ENCODE results near the gene SV2C.

SV2C gene

GRCh38 chr5:76269932-76270610 lies 186.9 kb downstream of the SV2C start:
- CTCF ChIA-PET, result no interaction called here
- POLR2A ChIA-PET, result no interaction called here

GRCh38 chr5:76271836-76272235 lies 188.7 kb downstream of the SV2C start:
- TF ChIP-seq FOXK2 (IDR thresholded peaks at IDR 0.05) (no peak), ARNT (IDR thresholded peaks at IDR 0.05) (no peak), TARDBP (IDR thresholded peaks at IDR 0.05) (no peak), ZNF384 (IDR thresholded peaks at IDR 0.05) (no peak), FOXA1 (IDR thresholded peaks at IDR 0.05) (no peak), SP1 (IDR thresholded peaks at IDR 0.05) (no peak), PKNOX1 (IDR thresholded peaks at IDR 0.05) (no peak), FOXM1 (IDR thresholded peaks at IDR 0.05; ENCODE audit: borderline replicate concordance) (no peak), HDGF (IDR thresholded peaks at IDR 0.05; ENCODE audit: borderline replicate concordance) (no peak), BHLHE40 (IDR thresholded peaks at IDR 0.05; ENCODE audit: borderline replicate concordance) (no peak), L3MBTL2 (conservative IDR thresholded peaks at IDR 0.05) (no peak), ELF4 (IDR thresholded peaks at IDR 0.05) (no peak), SUZ12 (IDR thresholded peaks at IDR 0.05) (no peak), LEF1 (IDR thresholded peaks at IDR 0.05; ENCODE audit: borderline replicate concordance) (no peak), CTBP1 (IDR thresholded peaks at IDR 0.05; ENCODE audit: borderline replicate concordance) (no peak)
- no peak for DNase-seq (ENCODE audit: extremely low spot score)
- ChIA-PET CTCF (interaction anchor here (0.7 kb wide), 1 partner anchor 35 kb away, joined by 3 read pairs; no protein-coding TSS in a partner anchor), POLR2A (no interaction called here)

More at GRCh38 chr5:76269932-76270610, 186.9 kb downstream of the SV2C start:
- no peak for TF ChIP-seq CTBP1 (IDR thresholded peaks at IDR 0.05; ENCODE audit: borderline replicate concordance)
- TF ChIP-seq NFRKB (IDR thresholded peaks at IDR 0.05), result no peak
- no peak for TF ChIP-seq BHLHE40 (IDR thresholded peaks at IDR 0.05; ENCODE audit: borderline replicate concordance)
- DNase-seq (ENCODE audit: extremely low spot score), result no peak

GRCh38 chr5:76273206-76273885 lies 190.2 kb downstream of the SV2C start:
- TF ChIP-seq NFRKB (IDR thresholded peaks at IDR 0.05) (no peak), FOXA1 (IDR thresholded peaks at IDR 0.05) (no peak), CTBP1 (IDR thresholded peaks at IDR 0.05; ENCODE audit: borderline replicate concordance) (no peak), ELF4 (IDR thresholded peaks at IDR 0.05) (no peak), ARNT (IDR thresholded peaks at IDR 0.05) (no peak), L3MBTL2 (conservative IDR thresholded peaks at IDR 0.05) (no peak), FOXM1 (IDR thresholded peaks at IDR 0.05; ENCODE audit: borderline replicate concordance) (no peak), FOXK2 (IDR thresholded peaks at IDR 0.05) (no peak), ZNF384 (IDR thresholded peaks at IDR 0.05) (no peak), BHLHE40 (IDR thresholded peaks at IDR 0.05; ENCODE audit: borderline replicate concordance) (no peak), SP1 (IDR thresholded peaks at IDR 0.05) (no peak), HDGF (IDR thresholded peaks at IDR 0.05; ENCODE audit: borderline replicate concordance) (no peak), TARDBP (IDR thresholded peaks at IDR 0.05) (no peak), SUZ12 (IDR thresholded peaks at IDR 0.05) (no peak), LEF1 (IDR thresholded peaks at IDR 0.05; ENCODE audit: borderline replicate concordance) (no peak), PKNOX1 (IDR thresholded peaks at IDR 0.05) (no peak)
- ChIA-PET POLR2A (no interaction called here), CTCF (no interaction called here)
- no peak for DNase-seq (ENCODE audit: extremely low spot score)

- DNase-seq (ENCODE audit: extremely low spot score), result no peak
- POLR2A ChIA-PET, result no interaction called here
- TF ChIP-seq ZNF384 (IDR thresholded peaks at IDR 0.05), result no peak
- no peak for TF ChIP-seq BHLHE40 (IDR thresholded peaks at IDR 0.05; ENCODE audit: borderline replicate concordance)
- TF ChIP-seq HDGF (IDR thresholded peaks at IDR 0.05; ENCODE audit: borderline replicate concordance), result no peak
- no peak for TF ChIP-seq CTBP1 (IDR thresholded peaks at IDR 0.05; ENCODE audit: borderline replicate concordance)
- TF ChIP-seq LEF1 (IDR thresholded peaks at IDR 0.05; ENCODE audit: borderline replicate concordance), result no peak
- no peak for TF ChIP-seq NFRKB (IDR thresholded peaks at IDR 0.05)
- no peak for TF ChIP-seq SUZ12 (IDR thresholded peaks at IDR 0.05)
- TF ChIP-seq L3MBTL2 (conservative IDR thresholded peaks at IDR 0.05), result no peak
- no peak for TF ChIP-seq FOXA1 (IDR thresholded peaks at IDR 0.05)
- no peak for TF ChIP-seq TARDBP (IDR thresholded peaks at IDR 0.05)
- TF ChIP-seq ARNT (IDR thresholded peaks at IDR 0.05), result no peak
- no peak for TF ChIP-seq ELF4 (IDR thresholded peaks at IDR 0.05)
- TF ChIP-seq PKNOX1 (IDR thresholded peaks at IDR 0.05), result no peak
- TF ChIP-seq SP1 (IDR thresholded peaks at IDR 0.05), result no peak
- TF ChIP-seq FOXM1 (IDR thresholded peaks at IDR 0.05; ENCODE audit: borderline replicate concordance), result no peak
- no peak for TF ChIP-seq FOXK2 (IDR thresholded peaks at IDR 0.05)
- CTCF ChIA-PET, result interaction anchor here (0.8 kb wide), 1 partner anchor 517 kb away, joined by 3 read pairs; no protein-coding TSS in a partner anchor
These were observed 191.4 kb downstream of the SV2C start for GRCh38 chr5:76274571-76274970.

- CTCF ChIA-PET, result no interaction called here
- POLR2A ChIA-PET, result no interaction called here
- TF ChIP-seq PKNOX1 (IDR thresholded peaks at IDR 0.05) (no peak), LEF1 (IDR thresholded peaks at IDR 0.05; ENCODE audit: borderline replicate concordance) (no peak), TARDBP (IDR thresholded peaks at IDR 0.05) (no peak), SUZ12 (IDR thresholded peaks at IDR 0.05) (no peak), FOXK2 (IDR thresholded peaks at IDR 0.05) (no peak), ARNT (IDR thresholded peaks at IDR 0.05) (no peak), FOXA1 (IDR thresholded peaks at IDR 0.05) (no peak), CTBP1 (IDR thresholded peaks at IDR 0.05; ENCODE audit: borderline replicate concordance) (no peak), ELF4 (IDR thresholded peaks at IDR 0.05) (no peak), BHLHE40 (IDR thresholded peaks at IDR 0.05; ENCODE audit: borderline replicate concordance) (no peak), FOXM1 (IDR thresholded peaks at IDR 0.05; ENCODE audit: borderline replicate concordance) (no peak), L3MBTL2 (conservative IDR thresholded peaks at IDR 0.05) (no peak), HDGF (IDR thresholded peaks at IDR 0.05; ENCODE audit: borderline replicate concordance) (no peak), SP1 (IDR thresholded peaks at IDR 0.05) (no peak), NFRKB (IDR thresholded peaks at IDR 0.05) (no peak)
- DNase-seq (ENCODE audit: extremely low spot score), result no peak
These were observed 194.6 kb downstream of the SV2C start for GRCh38 chr5:76277736-76278135.

Data from HEK293T (cell line).